MG63 (cell line): Measurements from ENCODE around the gene LMNTD2. TPM values are rescaled to one million over a fixed set of nuclear protein-coding genes. Genes with fewer than 3 reads are reported as not detected.
"Not testable (repeated sequence)": the region's sequence is repeated elsewhere in the genome, so short reads cannot be mapped to it uniquely, and the experiment has no call there.

Experiments used
- DNase-seq: peaks from one replicate; pipeline ENCODE4 v3.0.0-alpha.2; 2020
- H3K27me3 ChIP-seq: fragments of 250-450 bp; sonication (Bioruptor Pico); 2 replicates; pipeline ENCODE4 v1.5.1; 2020; ENCODE audit warnings: mild to moderate bottlenecking, moderate library complexity
- H3K36me3 ChIP-seq: fragments of 250-450 bp; sonication (Bioruptor Pico); 2 replicates; pipeline ENCODE4 v1.5.1; 2020; ENCODE audit warnings: mild to moderate bottlenecking, moderate library complexity
- H3K4me3 ChIP-seq: fragments of 250-450 bp; sonication (Bioruptor Pico); 2 replicates; pipeline ENCODE4 v1.5.1; 2020; ENCODE audit warnings: mild to moderate bottlenecking, moderate library complexity
- H3K9me3 ChIP-seq: fragments of 250-450 bp; sonication (Bioruptor Pico); 2 replicates; pipeline ENCODE4 v1.5.1; 2020; ENCODE audit warnings: mild to moderate bottlenecking, moderate library complexity
- total RNA-seq: library from RNA; depleted of rRNA; stranded (reverse); fragments of >200 nt; shearing (Covaris generic); gene quantifications from 2 replicates; pipeline ENCODE4 v1.2.3, GENCODE V29; 2014; ENCODE audit warnings: low replicate concordance

LMNTD2 gene
- total RNA-seq, 1 experiment from 2014 or later = 0.20 TPM

DNA sequence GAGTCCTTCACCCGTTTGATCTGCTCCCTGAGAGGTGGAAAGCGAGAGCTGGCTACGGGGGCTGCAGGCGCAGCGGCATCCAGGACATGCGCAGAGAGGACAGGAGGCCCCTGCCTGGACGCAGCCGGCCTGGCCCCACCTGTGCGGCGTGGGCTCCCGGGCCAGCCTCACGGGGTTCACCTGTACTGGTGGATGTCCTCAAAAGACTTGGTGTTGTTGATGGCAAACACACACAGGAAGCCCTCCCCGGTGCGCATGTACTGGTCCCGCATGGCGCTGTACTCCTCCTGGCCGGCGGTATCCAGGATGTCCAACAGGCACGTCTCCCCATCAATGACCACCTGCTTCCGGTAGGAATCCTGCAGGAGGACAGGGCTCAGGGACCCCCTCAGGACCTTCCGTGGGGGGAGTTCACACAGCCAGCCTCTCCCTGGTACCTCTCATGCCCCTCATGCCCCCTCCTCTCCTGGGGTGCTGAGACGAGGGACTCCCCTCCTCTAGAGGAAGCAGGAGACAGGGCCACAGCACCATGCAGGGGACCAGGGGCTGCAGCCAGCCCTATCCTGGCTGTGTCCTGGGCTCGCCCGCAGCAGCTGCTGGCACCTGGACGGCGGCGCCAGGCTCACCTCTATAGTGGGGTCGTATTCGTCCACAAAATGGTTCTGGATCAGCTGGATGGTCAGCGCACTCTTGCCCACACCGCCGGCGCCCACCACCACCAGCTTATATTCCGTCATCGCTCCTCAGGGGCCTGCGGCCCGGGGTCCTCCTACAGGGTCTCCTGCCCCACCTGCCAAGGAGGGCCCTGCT lies 26.7 kb downstream of the LMNTD2 start:
- Histone ChIP-seq H3K4me3 (peak overlapping the region; percentile 84), H3K9me3 (no peaks in the 10 kb centered on the region), H3K27me3 (no peaks in the 10 kb centered on the region), H3K36me3 (peaks cover 34% of the 10 kb centered on the region)
- no peak for DNase-seq

DNA sequence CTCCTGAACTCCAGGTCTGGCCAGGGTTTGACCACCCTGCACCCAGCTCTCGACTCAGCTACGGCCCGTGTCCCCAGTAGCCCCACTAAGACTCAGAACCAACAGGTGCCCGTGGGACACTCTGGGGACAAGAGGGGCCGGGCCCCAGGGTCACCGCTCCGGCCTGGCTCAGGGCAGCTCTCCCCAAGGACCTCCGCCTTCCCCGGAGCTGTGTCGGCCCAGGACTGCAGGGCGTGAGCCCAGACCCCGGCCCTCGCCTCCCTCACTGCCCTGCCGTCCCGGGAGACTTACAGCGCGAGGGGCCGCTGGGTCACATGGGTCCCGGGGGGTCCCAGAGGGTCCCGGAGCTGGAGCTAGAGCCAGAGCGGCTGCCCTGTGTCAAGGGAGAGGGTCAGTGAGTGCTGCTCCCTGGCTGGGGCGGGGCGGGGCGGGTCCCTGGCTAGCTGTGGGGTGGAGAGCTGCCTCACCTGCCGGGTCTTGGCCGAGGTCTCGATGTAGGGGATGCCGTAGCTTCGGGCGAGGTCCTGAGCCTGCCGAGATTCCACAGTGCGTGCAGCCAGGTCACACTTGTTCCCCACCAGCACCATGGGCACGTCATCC lies 27.5 kb downstream of the LMNTD2 start:
- Histone ChIP-seq H3K27me3 (no peaks in the 10 kb centered on the region), H3K9me3 (no peaks in the 10 kb centered on the region), H3K36me3 (peaks cover 34% of the 10 kb centered on the region), H3K4me3 (no peak overlapping the region)
- no peak for DNase-seq

DNA sequence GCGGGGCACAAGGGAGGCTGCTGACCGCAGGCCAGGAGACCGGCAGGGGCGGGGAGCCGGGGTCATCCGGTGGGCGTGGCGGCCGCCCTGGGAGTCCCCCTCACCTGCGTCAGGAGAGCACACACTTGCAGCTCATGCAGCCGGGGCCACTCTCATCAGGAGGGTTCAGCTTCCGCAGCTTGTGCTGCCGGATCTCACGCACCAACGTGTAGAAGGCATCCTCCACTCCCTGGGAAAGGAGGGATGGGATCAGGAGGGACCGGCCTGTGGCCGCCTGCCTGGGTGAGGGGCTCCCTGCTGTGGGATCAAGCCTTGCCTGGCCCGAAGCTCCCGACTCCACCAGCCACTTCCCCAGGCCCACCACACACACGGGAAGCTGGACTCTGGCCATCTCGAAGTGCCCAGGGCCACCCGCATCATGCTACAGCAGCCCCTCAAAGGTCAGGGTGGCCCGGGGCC lies 28.0 kb downstream of the LMNTD2 start:
- H3K4me3 ChIP-seq = no peak overlapping the region
- H3K27me3 ChIP-seq = no peaks in the 10 kb centered on the region
- H3K9me3 ChIP-seq = no peaks in the 10 kb centered on the region
- no peak for DNase-seq
- peaks cover 34% of the 10 kb centered on the region for H3K36me3 ChIP-seq

DNA sequence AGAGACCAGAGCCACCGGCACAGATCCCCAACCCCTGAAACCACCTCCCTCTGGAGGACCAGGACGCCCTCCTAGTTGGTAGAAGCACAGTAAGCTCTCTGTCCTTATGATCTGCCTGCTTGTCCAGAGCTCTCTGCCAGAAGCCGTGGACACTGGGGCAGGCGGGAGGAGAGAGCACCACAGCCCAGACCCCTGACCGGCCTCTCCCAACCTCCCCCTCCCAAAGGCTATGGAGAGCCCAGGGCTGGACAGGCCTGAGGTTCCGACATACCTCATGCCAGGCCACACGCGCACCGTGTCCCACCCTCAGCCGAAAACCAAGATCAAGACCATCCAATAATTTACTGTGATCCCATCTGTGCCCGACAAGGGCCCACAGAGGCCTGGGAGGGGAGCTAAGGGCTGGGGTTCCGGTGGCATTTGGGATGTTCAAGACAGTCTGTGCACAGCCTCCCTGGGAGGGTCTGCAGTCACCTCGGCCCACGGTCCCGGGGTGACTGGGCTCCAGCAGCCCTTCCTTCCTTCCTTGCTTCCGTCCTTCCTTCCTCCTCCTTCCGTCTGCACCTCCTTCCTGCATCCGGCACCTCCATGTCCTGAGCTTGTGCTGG lies 28.5 kb downstream of the LMNTD2 start:
- Histone ChIP-seq H3K4me3 (no peak overlapping the region), H3K27me3 (no peaks in the 10 kb centered on the region), H3K9me3 (no peaks in the 10 kb centered on the region), H3K36me3 (peaks cover 34% of the 10 kb centered on the region)
- DNase-seq = no peak

DNA sequence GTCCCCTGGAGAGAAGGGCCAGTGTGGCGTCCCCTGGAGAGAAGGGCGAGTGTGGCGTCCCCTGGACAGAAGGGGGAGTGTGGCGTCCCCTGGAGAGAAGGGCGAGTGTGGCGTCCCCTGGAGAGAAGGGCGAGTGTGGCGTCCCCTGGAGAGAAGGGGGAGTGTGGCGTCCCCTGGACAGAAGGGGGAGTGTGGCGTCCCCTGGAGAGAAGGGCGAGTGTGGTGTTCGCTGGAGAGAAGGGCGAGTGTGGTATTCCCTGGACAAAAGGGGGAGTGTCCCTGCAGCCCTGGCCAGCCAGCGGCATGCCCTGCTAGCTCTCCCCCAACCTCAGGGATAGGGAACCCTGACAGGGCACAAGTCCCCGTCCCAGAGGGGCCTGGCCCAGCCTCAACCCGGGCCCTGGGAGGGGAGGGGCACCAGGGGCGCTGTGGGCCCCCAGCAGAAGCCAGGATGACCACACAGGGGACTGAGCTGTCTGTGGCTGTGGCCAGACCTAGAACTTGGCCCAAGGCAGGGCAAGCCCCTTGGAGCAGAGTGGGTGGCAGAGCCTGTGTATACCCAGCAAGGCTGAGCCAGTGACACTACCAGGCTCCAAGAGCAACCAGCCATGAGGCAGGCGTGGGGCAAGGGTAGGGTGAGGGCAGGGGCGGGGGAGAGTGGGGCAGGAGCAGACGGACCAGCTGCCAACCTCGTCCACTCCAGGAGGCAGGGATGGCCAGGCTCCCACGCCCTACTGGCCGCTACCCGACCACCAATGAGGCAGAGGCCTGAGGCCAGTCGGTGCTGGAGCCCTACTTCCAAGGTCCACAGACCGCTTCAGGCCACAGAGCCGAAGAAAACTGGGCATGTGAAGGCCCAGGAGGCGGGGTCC lies 29.3 kb downstream of the LMNTD2 start:
- H3K4me3 ChIP-seq = no peak overlapping the region
- DNase-seq = no peak
- no peaks in the 10 kb centered on the region for H3K27me3 ChIP-seq
- no peaks in the 10 kb centered on the region for H3K9me3 ChIP-seq
- H3K36me3 ChIP-seq = peaks cover 34% of the 10 kb centered on the region

DNA sequence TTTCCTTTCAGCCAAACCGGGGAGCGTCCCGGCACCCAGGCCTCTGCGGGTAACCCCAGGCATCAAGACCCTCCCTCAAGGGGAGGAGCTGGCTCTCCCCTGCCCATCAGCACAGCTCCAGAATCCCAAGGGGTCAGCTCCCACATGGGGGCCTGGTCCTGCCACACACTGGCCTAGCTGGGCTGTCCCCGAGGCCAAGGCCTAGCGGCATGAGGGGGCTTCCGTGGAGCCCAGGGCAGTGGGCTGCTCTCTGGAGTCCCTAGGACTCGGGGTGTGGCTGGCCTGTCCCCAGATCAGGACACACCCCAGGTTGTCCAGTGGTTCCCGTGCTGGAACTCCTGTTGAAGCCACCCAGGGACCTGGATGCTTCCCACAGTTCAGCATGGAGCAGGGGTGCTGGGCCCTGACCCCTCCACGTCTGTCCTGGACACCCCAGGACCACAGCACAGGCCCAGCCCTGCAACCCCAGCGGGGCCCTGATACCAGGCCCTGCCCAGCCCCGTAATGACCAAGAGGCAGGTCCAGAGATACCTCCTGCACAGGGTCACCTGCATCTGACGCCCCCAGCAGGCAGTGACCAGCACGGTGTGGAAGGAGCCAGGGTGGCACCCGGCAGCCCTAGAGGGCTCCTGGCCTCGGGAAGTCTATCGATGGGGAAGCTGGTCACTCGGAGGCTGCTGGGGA lies 30.7 kb downstream of the LMNTD2 start:
- Histone ChIP-seq H3K27me3 (no peaks in the 10 kb centered on the region), H3K36me3 (peaks cover 34% of the 10 kb centered on the region), H3K9me3 (no peaks in the 10 kb centered on the region), H3K4me3 (no peak overlapping the region)
- DNase-seq = no peak

DNA sequence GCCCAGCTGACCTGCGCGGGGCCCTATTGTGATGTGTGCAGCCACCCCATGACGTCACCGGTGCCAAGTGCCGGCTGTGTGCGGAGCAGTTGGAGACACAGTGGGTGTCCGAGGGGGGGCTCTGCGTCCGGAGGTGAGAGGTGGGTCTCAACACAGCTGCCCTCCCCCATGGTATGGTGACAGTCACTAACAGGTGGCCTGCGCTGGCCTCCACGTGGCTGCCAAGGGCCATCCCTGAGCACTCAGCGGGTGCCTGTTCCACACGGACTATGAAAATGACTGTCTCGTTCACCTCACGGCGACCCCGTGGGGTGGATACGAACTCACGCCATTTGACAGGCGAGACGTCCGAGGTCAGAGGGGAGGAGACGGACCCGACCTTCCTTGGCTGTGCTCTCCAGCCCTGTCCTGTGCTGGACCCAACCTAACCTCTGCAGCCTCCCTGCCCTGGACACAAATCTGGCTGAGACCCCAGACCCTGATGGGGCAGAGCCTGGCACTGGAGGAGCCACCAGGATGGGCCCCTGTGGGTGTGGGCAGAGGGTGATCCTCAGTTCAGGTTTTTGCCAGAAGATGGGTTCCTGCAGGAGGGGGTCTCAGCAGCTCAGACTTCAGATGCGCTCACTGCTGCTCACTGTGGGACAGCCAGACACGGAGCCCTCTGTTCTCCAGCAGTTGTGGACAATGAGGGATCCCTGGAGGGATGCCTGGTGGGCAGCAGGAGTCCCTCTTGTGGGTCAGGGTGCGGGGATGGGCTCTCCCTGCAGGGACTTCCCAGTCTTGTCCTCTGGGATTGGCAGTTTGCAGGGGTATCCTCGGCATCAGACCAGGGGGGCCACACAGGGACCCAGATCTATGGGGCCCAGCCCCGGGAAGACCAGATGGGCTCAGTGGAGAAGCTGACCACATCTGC lies 31.5 kb downstream of the LMNTD2 start:
- H3K4me3 ChIP-seq = no peak overlapping the region
- H3K27me3 ChIP-seq = no peaks in the 10 kb centered on the region
- H3K36me3 ChIP-seq = peaks cover 28% of the 10 kb centered on the region
- DNase-seq = no peak
- H3K9me3 ChIP-seq = no peaks in the 10 kb centered on the region

DNA sequence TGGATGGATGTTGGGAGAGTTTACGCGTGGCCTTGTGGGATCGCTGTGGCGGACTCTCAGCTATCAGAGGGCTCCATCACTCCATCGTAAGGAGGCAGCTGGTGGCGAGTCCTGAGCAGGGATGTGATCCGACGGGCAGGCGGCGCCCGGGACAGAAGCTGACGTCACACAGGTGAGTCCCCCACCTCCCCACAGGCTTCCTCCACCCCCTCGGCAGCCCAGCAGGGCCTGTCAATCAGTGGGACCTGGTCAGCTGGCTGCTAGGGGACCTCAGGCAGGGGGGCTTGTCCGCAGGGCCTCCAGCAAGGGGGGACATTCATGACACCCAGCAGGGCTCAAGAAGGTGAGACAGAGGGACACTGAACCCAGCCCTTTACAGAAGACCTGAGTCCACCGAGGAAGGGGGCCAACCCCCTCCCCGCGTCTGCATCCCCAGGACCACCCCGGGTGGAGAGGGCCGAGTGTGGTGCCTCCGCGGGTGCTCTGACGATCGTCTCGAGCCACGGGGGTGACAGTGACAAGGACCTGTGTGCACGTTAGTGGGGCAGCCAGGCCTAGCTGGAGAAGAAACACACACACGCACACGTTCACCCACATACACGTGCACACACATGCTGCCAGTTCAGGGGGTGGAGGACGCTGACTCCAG lies 32.2 kb downstream of the LMNTD2 start:
- DNase-seq = no peak
- H3K4me3 ChIP-seq = no peak overlapping the region
- H3K9me3 ChIP-seq = no peaks in the 10 kb centered on the region
- no peaks in the 10 kb centered on the region for H3K27me3 ChIP-seq
- peaks cover 20% of the 10 kb centered on the region for H3K36me3 ChIP-seq

DNA sequence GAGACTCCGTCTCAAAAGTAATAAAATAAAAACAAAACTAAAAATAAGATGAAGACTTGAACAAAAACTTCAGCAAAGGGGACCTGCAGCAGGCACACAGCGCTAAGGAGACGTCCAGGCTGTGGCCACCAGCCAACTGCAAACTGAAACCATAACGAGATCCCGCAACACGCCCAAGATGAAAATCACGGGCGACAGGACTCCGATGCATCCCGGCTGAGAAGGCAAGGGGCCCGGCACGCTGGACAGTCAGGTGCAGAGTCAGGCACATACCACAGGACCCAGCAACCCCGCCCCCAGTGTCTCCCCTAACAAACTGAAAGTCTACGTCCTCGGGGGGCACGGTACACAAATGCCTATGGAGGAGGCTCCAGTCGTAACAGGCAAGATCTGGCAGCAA lies 34.3 kb downstream of the LMNTD2 start:
- H3K9me3 ChIP-seq = no peaks in the 10 kb centered on the region
- H3K4me3 ChIP-seq = peak overlapping the region; percentile 43
- H3K36me3 ChIP-seq = no peaks in the 10 kb centered on the region; the same call in 1 of the 2 replicates
- peak; percentile 23 for DNase-seq
- no peaks in the 10 kb centered on the region for H3K27me3 ChIP-seq

DNA sequence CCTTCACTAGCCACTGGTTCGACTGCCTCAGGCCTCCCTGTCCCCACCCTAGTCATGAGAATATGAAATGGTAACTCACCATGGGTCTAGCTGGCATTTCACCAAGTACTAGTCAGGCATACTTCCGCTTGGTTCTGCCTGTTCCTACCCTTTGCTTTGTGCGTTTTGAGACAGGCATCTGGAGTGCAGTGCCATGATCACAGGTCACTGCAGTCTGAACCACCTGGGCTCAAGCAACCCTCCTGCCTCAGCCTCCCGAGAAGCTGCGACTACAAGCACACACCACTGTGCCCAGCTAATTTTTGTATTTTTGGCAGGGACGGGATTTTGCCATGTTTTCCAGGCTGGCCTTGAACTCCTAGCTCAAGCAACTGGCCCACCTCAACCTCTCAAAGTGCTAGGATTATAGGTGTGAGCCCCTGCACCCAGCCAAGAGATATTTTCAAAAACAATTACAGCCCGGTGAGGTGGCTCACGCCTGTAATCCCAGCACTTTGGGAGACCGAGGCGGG lies 39.3 kb downstream of the LMNTD2 start:
- no peak for DNase-seq
- Histone ChIP-seq H3K9me3 (peaks cover 8% of the 10 kb centered on the region; the same call in 1 of the 2 replicates), H3K4me3 (no peak overlapping the region), H3K36me3 (peaks cover 6% of the 10 kb centered on the region; the same call in 1 of the 2 replicates), H3K27me3 (no peaks in the 10 kb centered on the region)

DNA sequence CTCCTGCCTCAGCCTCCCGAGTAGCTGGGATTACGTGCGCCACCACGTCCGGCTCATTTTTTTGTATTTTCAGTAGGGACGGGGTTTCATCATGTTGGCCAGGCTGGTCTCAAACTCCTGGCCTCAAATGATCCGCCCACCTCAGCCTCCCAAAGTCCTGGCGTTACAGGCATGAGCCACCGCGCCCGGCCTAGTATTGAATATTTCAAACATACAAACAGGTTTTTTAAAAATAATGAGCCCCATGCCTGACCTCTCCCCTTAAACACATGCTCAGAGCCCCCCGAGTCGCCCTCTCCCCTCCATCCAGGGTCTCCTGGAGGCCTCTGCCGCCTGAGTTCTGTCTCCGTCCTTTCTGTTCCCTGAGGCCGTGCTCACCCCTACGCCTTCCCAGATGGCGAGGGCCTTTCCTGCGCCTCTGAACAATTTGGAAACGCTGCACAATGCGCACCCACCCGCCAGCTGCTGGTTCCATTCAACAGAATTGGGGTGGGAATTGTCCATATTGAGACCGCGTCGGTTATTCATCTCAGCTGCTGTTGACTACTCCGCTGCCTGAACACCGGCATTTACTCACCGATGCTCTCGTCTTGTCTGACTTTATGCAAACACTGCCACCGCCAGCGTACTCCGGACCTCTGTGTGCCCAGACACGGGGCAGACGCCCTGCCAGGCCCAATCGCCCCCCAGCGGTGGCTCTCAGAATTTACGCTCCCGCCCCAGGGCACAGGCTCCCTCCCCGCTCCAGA lies 39.9 kb downstream of the LMNTD2 start:
- H3K9me3 ChIP-seq = peaks cover 12% of the 10 kb centered on the region
- peaks cover 10% of the 10 kb centered on the region for H3K36me3 ChIP-seq
- DNase-seq = no peak
- no peaks in the 10 kb centered on the region for H3K27me3 ChIP-seq
- H3K4me3 ChIP-seq = no peak overlapping the region

DNA sequence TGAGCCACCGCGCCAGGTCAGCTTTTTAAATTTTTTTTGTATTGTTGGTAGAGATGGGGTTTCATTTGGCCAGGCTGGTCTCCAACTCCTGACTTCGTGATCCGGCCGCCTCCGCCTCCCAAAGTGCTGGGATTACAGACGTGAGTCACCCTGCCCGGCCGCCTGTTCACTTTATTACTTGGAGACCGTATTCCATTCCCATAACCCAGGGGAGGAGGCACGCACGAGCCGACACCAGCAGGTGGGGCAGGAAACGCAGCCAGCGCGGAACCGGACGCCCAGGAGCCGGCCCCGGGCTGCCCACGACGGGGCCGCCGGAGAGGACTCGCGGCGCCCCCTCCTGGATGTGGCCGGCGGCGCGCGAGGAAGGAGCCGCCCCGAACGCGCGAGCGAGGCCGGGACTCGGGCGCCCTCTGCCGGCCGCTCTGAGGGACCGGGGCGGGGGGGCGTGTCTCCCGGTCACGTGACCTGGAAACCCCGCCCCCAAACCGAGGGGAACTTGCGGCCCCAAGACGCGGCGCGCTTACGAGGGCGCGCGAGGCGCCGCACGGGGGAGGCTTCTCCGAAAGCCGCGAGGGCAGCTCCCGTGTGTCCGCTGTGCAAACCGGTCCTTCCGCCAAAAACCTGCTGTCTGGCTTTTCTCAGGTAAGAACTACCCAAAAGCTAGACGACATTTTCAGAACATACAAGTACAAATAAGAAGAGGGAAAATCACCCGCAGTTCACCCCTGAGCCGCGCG lies 41.9 kb downstream of the LMNTD2 start:
- no peaks in the 10 kb centered on the region for H3K27me3 ChIP-seq
- DNase-seq = peak; percentile 99
- H3K4me3 ChIP-seq = peak overlapping the region; percentile 29
- H3K9me3 ChIP-seq = peaks cover 17% of the 10 kb centered on the region
- peaks cover 30% of the 10 kb centered on the region for H3K36me3 ChIP-seq

DNA sequence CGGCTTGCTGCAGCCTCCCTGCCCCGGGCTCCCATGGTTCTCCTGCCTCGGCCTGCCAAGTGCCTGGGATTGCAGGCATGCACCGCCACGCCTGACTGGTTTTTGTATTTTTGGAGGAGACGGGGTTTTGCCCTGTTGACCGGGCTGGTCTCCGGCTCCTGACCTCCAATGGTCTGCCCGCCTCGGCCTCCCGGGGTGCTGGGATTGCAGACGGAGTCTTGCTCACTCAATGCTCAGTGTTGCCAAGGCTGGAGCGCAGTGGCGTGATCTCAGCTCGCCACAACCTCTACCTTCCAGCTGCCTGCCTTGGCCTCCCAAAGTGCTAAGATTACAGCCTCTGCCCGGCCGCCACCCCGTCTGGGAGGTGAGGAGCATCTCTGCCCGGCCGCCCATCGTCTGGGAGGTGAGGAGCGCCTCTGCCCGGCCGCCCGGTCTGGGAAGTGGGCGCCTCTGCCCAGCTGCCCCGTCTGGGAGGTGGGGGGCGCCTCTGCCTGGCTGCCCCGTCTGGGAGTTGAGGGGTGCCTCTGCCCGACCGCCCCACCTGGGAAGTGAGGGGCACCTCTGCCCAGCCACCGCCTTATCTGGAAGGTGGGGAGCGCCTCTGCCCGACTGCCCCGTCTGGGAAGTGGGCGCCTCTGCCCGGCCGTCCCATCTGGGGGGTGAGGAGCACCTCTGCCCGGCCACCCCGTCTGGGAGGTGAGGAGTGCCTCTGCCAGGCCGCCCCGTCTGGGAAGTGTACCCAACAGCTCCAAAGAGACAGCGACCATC lies 43.4 kb downstream of the LMNTD2 start:
- not testable (repeated sequence) for H3K4me3 ChIP-seq, DNase-seq, H3K27me3 ChIP-seq
- Histone ChIP-seq H3K9me3 (peaks cover 17% of the 10 kb centered on the region), H3K36me3 (peaks cover 44% of the 10 kb centered on the region)
